Neutrophil (primary cell): ENCODE results near the gene ALG12.

Experiments used
- H3K27ac ChIP-seq: fragments of 200-600 bp; sonication (generic); 2 replicates; pipeline ENCODE4 v1.5.1; 2016; ENCODE audit warnings: mild to moderate bottlenecking, moderate library complexity
- H3K27me3 ChIP-seq: fragments of 200-600 bp; sonication (generic); 2 replicates; pipeline ENCODE4 v1.6.0; 2016; ENCODE audit warnings: mild to moderate bottlenecking
- H3K36me3 ChIP-seq: fragments of 200-600 bp; sonication (generic); 2 replicates; pipeline ENCODE4 v1.5.1; 2017
- H3K4me1 ChIP-seq, 2 experiments: fragments of 200-600 bp in 1 of 2; sonication (generic) in 1 of 2; 1 replicate in 1 of 2; 2 replicates in 1 of 2; pipeline versions ENCODE4 v1.5.1 to v1.6.1; 2013 to 2016; ENCODE audit warnings: low read depth in 1 of 2, low read length in 1 of 2, mild to moderate bottlenecking in 1 of 2, moderate library complexity in 1 of 2; ENCODE audit not compliant: control insufficient read depth in 1 of 2, insufficient read depth in 1 of 2
- H3K4me3 ChIP-seq, 2 experiments: fragments of 200-600 bp in 1 of 2; sonication (generic) in 1 of 2; 1 replicate in 1 of 2; 2 replicates in 1 of 2; pipeline ENCODE4 v1.5.1; 2013 to 2016; ENCODE audit warnings: low read depth in 1 of 2, low read length in 1 of 2, mild to moderate bottlenecking in 1 of 2, moderate library complexity in 1 of 2
- H3K9me3 ChIP-seq: fragments of 200-600 bp; sonication (generic); 2 replicates; pipeline ENCODE4 v1.5.1; 2016
- TF ChIP-seq, protein P1 (sequence below): fragments of 200-600 bp; sonication (generic); IDR thresholded peaks from 2 replicates; pipeline ENCODE4 v1.5.1; 2016; ENCODE audit warnings: antibody characterized with exemption

ALG12 gene

DNA sequence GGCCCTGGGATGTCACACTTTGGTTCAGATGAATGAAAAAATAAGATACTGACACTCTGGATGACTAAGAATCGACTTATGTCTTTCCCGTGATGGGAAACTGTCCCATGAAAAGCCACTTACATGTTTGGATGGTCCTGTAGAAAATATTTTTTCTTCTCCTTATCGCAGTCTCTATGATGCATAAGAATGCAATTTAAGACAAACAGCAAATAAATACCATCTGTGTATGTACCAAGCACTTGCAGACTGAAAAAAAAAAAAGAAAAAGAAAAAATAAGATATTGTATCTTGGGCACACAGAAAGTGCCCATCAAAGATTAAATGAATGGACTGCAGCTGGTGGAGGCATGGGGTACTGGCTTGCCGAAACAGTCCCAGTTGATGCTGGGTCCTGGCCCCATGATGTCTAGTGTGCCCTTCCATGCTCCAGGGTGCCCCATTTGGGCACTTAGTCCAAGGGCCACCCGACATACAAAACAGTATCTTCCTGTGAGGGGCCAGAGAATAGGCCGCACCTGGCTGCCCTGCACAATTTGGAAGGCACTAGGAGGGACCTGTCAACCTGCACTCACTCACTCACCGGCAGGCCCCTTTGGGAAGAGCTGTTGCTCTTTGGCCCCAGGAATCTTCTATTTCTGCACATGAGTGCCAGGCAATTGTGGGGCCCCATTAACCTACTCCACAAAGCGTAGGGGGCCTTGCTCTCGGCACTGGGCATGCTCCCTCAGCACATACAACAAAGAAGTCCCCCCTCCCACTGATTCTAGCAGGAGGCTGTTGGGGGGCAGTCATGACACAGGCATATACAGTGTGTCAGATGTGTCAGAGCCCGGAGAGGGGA is 67.1 kb downstream of the ALG12 start:
- peaks cover 44 to 50% of the 10 kb centered on the region in 2 experiments for H3K4me1 ChIP-seq
- no peak overlapping the region for H3K4me3 ChIP-seq
- no peak overlapping the region for H3K27ac ChIP-seq
- TF ChIP-seq, protein P1, sequence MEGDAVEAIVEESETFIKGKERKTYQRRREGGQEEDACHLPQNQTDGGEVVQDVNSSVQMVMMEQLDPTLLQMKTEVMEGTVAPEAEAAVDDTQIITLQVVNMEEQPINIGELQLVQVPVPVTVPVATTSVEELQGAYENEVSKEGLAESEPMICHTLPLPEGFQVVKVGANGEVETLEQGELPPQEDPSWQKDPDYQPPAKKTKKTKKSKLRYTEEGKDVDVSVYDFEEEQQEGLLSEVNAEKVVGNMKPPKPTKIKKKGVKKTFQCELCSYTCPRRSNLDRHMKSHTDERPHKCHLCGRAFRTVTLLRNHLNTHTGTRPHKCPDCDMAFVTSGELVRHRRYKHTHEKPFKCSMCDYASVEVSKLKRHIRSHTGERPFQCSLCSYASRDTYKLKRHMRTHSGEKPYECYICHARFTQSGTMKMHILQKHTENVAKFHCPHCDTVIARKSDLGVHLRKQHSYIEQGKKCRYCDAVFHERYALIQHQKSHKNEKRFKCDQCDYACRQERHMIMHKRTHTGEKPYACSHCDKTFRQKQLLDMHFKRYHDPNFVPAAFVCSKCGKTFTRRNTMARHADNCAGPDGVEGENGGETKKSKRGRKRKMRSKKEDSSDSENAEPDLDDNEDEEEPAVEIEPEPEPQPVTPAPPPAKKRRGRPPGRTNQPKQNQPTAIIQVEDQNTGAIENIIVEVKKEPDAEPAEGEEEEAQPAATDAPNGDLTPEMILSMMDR = no peak
- no peaks in the 10 kb centered on the region for H3K36me3 ChIP-seq
- H3K9me3 ChIP-seq = no peaks in the 10 kb centered on the region
- peaks cover 4% of the 10 kb centered on the region for H3K27me3 ChIP-seq
